Stimulated activated CD4-positive, alpha-beta T cell treated with anti-CD3 and anti-CD28 coated beads, Interleukin-15, amount 100 ng/mL, for 1 hour (primary cell): ENCODE results near the gene CIAO2B.

Experiments used
- DNase-seq, 2 donors: peaks; one replicate each; pipeline ENCODE4 v3.0.0-alpha.2; 2020; ENCODE audit warnings: low read depth in 1 of 2, low spot score in 1 of 2

Gene CIAO2B

DNA sequence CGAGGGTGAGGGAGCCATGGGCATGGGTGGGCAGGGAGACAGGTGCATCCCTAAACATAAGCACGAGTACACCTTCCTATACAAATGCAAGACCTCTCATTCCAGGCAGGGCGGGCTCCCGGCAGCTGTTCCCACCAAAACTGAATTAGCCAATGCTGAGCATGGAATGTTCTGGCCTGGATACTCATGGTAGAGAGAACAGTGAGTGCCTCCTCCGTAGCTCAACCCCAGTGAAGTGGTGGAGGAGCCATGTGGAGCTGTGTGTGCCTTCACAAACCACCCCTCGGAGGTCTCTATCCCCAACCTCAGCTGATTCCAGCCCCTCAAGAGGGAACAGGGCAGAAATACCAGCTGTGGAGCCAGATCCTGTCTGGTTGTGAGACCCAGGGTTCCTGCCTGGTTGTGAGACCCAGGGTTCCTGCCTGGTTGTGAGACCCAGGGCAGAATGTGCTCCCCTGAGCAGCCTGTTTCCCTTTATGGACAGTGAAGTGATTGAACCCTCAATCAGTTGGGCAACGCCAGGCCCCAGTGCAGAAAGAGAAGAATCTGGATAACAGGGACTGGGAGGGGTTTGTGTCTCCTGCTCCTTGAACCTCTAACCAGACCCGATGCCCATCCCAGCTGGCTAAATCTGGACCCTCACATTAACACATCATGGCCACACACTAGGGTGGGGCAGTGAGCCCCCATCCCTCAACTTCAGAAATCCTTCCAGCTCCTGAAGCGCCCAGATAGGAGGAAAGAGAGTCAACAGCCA is 13.1 kb downstream of the CIAO2B start:
- DNase-seq = no peak

DNA sequence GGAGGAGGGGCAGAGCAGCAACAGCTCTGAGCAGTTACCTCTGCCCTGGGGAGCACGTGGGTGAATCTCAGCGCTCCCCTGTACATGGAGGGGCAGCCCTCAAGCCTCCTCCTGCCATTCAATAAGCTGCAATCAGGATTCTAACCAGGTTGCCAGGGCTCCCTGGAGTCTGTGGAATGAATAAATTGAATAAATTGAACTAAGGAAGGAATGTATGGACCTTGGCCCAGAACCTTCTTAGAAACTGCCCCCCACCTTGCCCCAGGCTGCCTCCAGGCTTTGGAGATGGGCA is 14.0 kb downstream of the CIAO2B start:
- DNase-seq = no peak

- no peak for DNase-seq
Observed at GRCh38 chr16:66919569-66920298, 14.5 kb downstream of the CIAO2B start.

DNA sequence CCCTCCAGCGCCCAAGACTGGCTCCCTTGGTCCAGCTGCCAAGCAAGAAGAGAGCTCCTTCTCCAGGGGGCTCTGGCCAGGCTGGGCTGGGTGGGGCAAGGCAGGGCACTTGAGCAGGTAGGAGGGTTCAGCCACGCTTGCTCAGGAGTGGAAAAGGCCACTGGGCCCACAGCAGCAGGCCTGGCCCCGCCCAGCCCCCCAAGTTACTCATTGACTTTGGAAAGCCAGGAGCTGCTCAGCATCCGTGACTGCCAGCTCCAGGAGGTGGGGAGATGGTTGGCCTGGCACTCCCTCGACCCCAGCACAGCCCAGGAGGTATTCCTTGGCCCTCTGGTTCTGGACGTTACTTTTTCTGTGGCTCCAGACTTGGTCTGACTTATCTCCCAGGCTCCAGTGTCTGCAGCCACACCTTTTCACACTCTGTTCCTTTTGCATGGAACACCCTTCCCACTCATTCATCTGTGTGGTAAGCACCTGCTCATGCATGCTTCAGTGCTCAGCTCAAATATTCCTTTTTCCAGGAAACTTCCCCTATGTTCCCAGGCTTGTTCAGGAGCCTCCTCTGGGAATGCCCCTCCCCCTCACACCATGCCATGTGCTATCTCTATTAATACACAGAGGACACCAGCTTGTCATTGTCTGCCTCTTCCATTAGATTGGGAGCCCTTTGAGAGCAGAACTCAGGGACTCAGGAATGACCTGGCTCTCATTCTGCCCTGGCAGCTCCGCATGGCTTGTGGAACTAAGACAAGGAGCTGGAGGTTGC is 15.2 kb downstream of the CIAO2B start, which contains the start of gene CDH16:
CDH16 (minus strand) TSS at position 83 of the 766 bp plus-strand sequence. CDS start 820 bp downstream, outside the sequence.
- DNase-seq = no peak

- DNase-seq = no peak
Observed at GRCh38 chr16:66918355-66918754, 15.8 kb downstream of the CIAO2B start.

GRCh38 chr16:66917741-66918140 is 16.5 kb downstream of the CIAO2B start:
- no peak for DNase-seq

DNA sequence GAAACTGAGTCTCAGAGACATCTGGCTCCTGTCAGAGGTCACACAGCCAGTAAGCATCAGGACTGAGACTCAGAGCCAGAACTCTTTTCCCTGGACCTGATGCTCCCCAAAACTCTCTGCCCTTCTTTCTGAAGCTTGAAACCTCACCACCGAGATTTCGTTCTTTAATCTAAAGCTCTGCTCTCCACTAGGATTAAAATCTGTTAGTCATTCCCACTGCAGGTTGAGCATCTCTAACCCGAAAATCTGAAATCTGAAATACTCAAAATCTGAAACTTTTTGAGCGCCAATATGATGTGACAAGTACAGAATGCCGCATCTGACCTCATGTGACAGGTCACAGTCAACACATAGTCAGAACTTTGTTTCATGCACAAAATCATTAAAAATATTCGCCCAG is 17.7 kb downstream of the CIAO2B start:
- no peak for DNase-seq

GRCh38 chr16:66915041-66915440 is 19.2 kb downstream of the CIAO2B start:
- no peak for DNase-seq

GRCh38 chr16:66914541-66914940 is 19.7 kb downstream of the CIAO2B start:
- no peak for DNase-seq

- DNase-seq = no peak
Observed at GRCh38 chr16:66913711-66914110, 20.5 kb downstream of the CIAO2B start.

DNA sequence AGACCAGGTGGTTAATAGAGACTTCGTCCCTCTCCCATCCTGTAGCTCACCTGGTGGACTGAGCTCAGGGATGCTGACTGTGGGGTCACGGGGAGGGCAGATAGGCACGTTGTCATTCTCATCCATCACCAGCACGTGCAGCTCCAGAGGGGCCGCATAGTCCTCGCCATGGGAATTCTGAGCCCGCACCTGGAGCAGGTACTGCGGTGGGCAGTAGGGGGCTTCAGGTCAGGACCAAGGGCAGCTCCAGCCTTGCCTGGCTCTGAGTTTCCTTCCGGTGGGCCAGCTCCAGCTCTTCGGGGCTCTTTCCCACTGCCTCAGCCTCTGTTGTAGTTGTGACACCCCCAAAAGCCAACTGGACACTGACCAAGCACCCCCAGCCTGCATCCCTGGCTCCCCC is 21.1 kb downstream of the CIAO2B start:
- no peak for DNase-seq

- DNase-seq = no peak
Observed at GRCh38 chr16:66911801-66912200, 22.4 kb downstream of the CIAO2B start.

GRCh38 chr16:66911112-66911511 is 23.1 kb downstream of the CIAO2B start:
- DNase-seq = no peak

DNA sequence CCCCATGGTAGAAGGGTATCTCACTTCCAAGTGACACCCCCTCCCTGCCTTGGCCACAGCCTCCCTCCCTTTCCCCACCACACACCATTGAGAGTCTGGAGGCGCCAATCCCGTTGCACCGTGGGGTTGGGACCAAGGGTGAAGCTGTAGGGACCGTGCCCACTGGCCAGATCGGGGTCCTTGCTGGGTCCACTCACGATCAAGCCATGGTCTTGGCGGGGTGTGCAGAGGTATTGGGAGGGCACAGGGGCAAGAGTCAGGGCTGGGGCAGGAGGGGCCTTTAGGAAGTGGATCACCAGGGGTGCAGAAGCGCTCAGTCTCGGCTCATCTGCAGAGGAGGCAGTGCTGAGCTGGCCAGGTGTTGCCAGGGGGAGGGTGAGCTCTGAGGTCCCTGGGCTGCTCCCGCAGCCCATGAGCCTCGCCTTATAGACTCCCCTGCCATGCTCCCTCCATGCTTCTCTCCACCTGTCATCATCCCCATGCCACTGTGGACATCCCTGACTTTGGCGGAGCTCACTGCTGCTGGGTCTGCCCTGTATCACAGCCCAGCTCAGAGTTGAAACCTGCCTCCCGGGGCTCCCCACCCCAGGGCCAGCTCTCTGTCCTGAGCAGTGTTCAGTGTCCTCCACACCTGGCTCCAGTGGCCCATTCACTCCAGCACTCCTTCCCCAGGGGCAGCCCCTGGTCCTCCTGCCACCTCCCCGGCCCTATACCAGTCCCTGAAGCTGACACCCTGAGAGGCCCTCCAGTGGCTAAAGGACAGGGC is 23.8 kb downstream of the CIAO2B start:
- DNase-seq = no peak

- no peak for DNase-seq
Observed at GRCh38 chr16:66908762-66909559, 25.2 kb downstream of the CIAO2B start.

DNA sequence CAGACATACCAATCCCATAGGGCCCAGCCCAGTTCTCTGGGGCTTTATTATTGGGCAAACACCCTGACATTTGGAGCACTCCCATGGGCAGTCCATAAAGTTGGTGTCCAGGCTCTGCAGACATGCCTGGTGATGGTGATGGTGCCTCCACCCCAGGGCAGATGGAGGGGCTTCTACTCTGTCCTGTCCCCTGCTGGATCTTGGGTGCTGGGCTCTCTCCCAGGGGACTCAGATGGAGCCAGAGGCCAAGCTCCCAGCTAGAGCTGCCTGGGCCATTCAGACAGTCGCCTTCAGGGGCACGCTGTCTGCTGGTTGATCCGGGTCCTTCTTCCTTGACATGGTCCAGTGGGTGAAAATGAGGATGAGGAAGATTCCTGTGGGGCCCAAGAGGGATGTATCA is 26.1 kb downstream of the CIAO2B start:
- no peak for DNase-seq

DNA sequence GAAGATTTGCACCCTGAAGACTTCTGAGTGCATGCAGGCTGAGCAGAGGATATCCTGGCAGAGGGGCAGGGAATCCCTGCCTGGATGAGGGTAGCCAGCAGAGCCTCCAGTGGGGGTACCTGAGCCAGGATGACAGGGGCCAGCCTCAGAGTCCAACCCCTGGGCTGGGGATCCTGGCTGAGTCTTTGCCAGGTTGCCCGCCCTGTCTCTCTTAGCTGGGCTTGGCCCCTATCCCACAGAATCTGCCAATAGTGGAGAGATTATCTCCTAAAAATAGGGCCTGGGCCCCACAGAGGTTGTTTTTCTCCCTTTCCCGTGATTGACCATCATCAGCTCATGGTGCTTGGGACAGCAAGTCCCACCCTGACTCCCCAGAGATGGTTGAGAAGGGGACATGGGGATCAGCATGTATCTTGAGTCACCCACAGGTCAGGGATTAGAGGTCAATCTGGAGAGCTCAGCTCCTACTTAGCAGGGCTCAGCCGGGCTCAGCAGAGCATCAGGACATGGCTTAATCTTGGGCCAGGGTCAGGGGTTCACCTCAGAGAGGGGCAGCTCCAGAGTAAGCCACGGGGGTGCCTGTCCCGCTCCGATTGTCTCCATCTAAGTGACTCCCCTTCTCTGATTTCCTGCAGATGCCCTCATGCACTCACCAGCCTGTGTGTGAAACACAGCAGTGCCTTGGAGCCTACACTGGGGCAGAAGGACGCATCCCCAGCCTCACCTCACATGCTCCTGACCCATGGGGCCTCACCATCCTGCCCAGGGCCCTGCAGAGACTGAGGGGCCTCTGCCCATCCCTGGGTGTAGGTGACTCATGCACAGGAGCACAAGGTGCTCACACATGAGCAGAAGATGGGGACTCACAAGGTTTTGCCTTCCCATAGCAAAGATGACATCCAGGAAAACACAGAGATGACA is 27.0 kb downstream of the CIAO2B start:
- DNase-seq = no peak

DNA sequence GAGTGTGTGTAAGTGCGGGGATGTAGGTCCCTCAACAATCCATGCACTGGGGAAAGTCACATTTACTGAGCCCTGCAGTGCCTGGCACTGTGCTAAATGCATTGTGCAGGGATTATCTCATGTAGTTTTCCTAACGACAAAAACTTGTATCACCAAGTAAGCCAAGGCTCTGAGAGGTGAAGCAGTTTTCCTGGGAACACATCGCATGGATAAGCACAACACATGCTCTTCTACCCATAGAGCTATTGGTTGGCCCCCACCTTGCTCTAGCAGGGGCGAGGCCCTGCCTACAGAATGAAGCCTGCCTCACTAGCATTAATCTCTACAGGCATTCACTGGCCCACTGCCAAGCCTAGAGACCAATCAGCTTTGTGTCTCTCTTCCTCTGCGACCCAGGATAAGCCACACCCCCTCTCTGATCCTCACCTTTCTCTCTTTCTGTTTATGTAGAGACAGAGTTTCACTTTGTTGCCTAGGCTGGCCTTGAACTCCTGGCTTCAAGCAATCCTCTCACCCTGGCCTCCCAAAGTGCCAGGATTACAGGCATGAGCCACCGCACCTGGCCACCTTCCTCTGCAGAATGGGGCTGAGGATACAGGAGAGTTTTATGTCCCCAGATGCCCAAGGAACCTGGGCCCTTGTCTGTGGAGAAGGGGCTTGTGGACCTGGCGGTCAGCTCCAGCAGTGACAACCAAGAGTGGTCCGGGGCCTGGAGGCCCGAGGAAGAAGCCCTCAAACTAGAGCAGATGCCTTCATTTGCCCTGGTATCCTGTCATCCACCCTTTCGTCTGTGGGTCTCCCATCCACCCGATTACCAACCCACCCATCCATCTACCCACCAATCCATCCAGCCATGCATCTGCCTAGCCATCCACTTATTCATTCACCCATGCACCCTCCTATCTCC is 28.3 kb downstream of the CIAO2B start:
- DNase-seq = no peak
